ENCODE data around the gene CACNA1B.

- TF ChIP-seq, protein P1, sequence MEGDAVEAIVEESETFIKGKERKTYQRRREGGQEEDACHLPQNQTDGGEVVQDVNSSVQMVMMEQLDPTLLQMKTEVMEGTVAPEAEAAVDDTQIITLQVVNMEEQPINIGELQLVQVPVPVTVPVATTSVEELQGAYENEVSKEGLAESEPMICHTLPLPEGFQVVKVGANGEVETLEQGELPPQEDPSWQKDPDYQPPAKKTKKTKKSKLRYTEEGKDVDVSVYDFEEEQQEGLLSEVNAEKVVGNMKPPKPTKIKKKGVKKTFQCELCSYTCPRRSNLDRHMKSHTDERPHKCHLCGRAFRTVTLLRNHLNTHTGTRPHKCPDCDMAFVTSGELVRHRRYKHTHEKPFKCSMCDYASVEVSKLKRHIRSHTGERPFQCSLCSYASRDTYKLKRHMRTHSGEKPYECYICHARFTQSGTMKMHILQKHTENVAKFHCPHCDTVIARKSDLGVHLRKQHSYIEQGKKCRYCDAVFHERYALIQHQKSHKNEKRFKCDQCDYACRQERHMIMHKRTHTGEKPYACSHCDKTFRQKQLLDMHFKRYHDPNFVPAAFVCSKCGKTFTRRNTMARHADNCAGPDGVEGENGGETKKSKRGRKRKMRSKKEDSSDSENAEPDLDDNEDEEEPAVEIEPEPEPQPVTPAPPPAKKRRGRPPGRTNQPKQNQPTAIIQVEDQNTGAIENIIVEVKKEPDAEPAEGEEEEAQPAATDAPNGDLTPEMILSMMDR (IDR thresholded peaks at IDR 0.05) = no peak
- TF ChIP-seq POLR2A (IDR thresholded peaks at IDR 0.05) (no peak), EP300 (IDR thresholded peaks at IDR 0.05) (no peak)
Measured at GRCh38 chr9:138033950-138034349, 156.4 kb downstream of the CACNA1B start.

Data from gastroesophageal sphincter (tissue), 3 donors.